ENCODE results near the gene HDAC4. TPM values are rescaled to one million over a fixed set of nuclear protein-coding genes. Genes with fewer than 3 reads are reported as not detected.
A peak's percentile ranks its signal among the peaks of the same experiment; 100 is the strongest.

HDAC4 gene
- polyA plus RNA-seq, 1 donor (not counting 4 experiments of a cell fraction or from before 2014, with no cell fraction given) = 2.9 TPM

- H2AFZ ChIP-seq (ENCODE audit: control insufficient read depth, low read length) = no peak overlapping the region
- H3K9me3 ChIP-seq (ENCODE audit: control insufficient read depth, low read depth, low read length) = no peaks in the 10 kb centered on the region
- dilution Hi-C loops (cut with MboI; ENCODE audit: extremely low pct_ligation_motif_present, low sequenced_read_pairs) = no loop called here
- H3K27me3 ChIP-seq (ENCODE audit: control insufficient read depth, extremely low read depth, insufficient read depth, low read length) = no peaks in the 10 kb centered on the region
- no peaks in the 10 kb centered on the region for H3K4me1 ChIP-seq (ENCODE audit: control insufficient read depth, extremely low read depth, insufficient read depth, low read length)
- H3K9ac ChIP-seq (ENCODE audit: control insufficient read depth, extremely low read depth, insufficient read depth, low read length) = no peak overlapping the region
- no peak overlapping the region for H3K4me3 ChIP-seq (ENCODE audit: control insufficient read depth in 2 of 3, extremely low read depth in 1 of 3, insufficient read depth in 2 of 3, low read depth in 1 of 3, low read length in 3 of 3)
- H3K79me2 ChIP-seq (ENCODE audit: control insufficient read depth, insufficient read depth, low read length) = no peaks in the 10 kb centered on the region
- H3K27ac ChIP-seq (ENCODE audit: control insufficient read depth, insufficient read depth, low read length) = no peak overlapping the region
- FAIRE-seq = no peak
- TF ChIP-seq EZH2 (IDR thresholded peaks at IDR 0.05; ENCODE audit: low read length) = no peak
- no peak for TF ChIP-seq CTCF (optimal IDR thresholded peaks at IDR 0.05 in 1 of 3, IDR thresholded peaks at IDR 0.05 in 1 of 3, conservative IDR thresholded peaks at IDR 0.05 in 1 of 3; ENCODE audit: extremely low read depth in 1 of 3, insufficient read depth in 2 of 3, low read length in 3 of 3)
- H3K36me3 ChIP-seq (ENCODE audit: control insufficient read depth in 2 of 2, extremely low read depth in 1 of 2, insufficient read depth in 2 of 2, low read length in 2 of 2) = peaks cover 0 to 2% of the 10 kb centered on the region in 2 experiments
- no peak overlapping the region for H3K4me2 ChIP-seq (ENCODE audit: control insufficient read depth, extremely low read depth, insufficient read depth, low read depth, low read length)
- no peaks in the 10 kb centered on the region for H3K9me1 ChIP-seq (ENCODE audit: control insufficient read depth, extremely low read depth, insufficient read depth, low read length)
- peaks cover 3% of the 10 kb centered on the region for H4K20me1 ChIP-seq (ENCODE audit: control insufficient read depth, extremely low read depth, insufficient read depth, low read length)
- no peak for DNase-seq (ENCODE audit: low read depth, low spot score)
Measured at GRCh38 chr2:239380831-239381708, 19.8 kb downstream of the HDAC4 start.

- peaks cover 0 to 4% of the 10 kb centered on the region in 2 experiments for H3K36me3 ChIP-seq (ENCODE audit: control insufficient read depth in 2 of 2, extremely low read depth in 1 of 2, insufficient read depth in 2 of 2, low read length in 2 of 2)
- no peak for FAIRE-seq
- DNase-seq (ENCODE audit: low read depth, low spot score) = no peak
- no peak overlapping the region for H3K4me3 ChIP-seq (ENCODE audit: control insufficient read depth in 2 of 3, extremely low read depth in 1 of 3, insufficient read depth in 2 of 3, low read depth in 1 of 3, low read length in 3 of 3)
- no peak overlapping the region for H3K27ac ChIP-seq (ENCODE audit: control insufficient read depth, insufficient read depth, low read length)
- H3K4me1 ChIP-seq (ENCODE audit: control insufficient read depth, extremely low read depth, insufficient read depth, low read length) = no peaks in the 10 kb centered on the region
- no peaks in the 10 kb centered on the region for H3K9me3 ChIP-seq (ENCODE audit: control insufficient read depth, low read depth, low read length)
- H3K9me1 ChIP-seq (ENCODE audit: control insufficient read depth, extremely low read depth, insufficient read depth, low read length) = no peaks in the 10 kb centered on the region
- no peak overlapping the region for H2AFZ ChIP-seq (ENCODE audit: control insufficient read depth, low read length)
- H3K79me2 ChIP-seq (ENCODE audit: control insufficient read depth, insufficient read depth, low read length) = no peaks in the 10 kb centered on the region
- no peak overlapping the region for H3K4me2 ChIP-seq (ENCODE audit: control insufficient read depth, extremely low read depth, insufficient read depth, low read depth, low read length)
- TF ChIP-seq EZH2 (IDR thresholded peaks at IDR 0.05; ENCODE audit: low read length) (no peak), CTCF (optimal IDR thresholded peaks at IDR 0.05 in 1 of 3, IDR thresholded peaks at IDR 0.05 in 1 of 3, conservative IDR thresholded peaks at IDR 0.05 in 1 of 3; ENCODE audit: extremely low read depth in 1 of 3, insufficient read depth in 2 of 3, low read length in 3 of 3) (peak in 2 of 3 experiments; percentile 9 to 36)
- H4K20me1 ChIP-seq (ENCODE audit: control insufficient read depth, extremely low read depth, insufficient read depth, low read length) = peaks cover 3% of the 10 kb centered on the region
- no peak overlapping the region for H3K9ac ChIP-seq (ENCODE audit: control insufficient read depth, extremely low read depth, insufficient read depth, low read length)
- dilution Hi-C loops (cut with MboI; ENCODE audit: extremely low pct_ligation_motif_present, low sequenced_read_pairs) = no loop called here
- no peaks in the 10 kb centered on the region for H3K27me3 ChIP-seq (ENCODE audit: control insufficient read depth, extremely low read depth, insufficient read depth, low read length)
Measured at GRCh38 chr2:239379641-239380170, 21.1 kb downstream of the HDAC4 start.
